SK-N-MC (cell line): ENCODE measurements around the gene CHN1.

Experiments
- DNase-seq: peaks from one replicate; pipeline ENCODE4 v3.0.0-alpha.2; 2011; ENCODE audit warnings: low read depth, low spot score
- H3K27ac ChIP-seq: fragments of 200-600 bp; sonication (generic); 2 replicates; pipeline ENCODE4 v1.5.1; 2016; ENCODE audit warnings: mixed run types
- H3K36me3 ChIP-seq: fragments of 200-600 bp; sonication (generic); 2 replicates; pipeline ENCODE4 v1.6.1; 2017; ENCODE audit warnings: antibody characterized with exemption, low read length, mixed read lengths; ENCODE audit not compliant: insufficient read depth
- H3K4me3 ChIP-seq: fragments of 200-600 bp; sonication (generic); 2 replicates; pipeline ENCODE4 v1.5.1; 2016
- H3K9ac ChIP-seq: fragments of 200-600 bp; sonication (generic); 2 replicates; pipeline ENCODE4 v1.8.0; 2017; ENCODE audit warnings: mixed run types, mixed read lengths; ENCODE audit not compliant: insufficient read length
- H3K9me3 ChIP-seq: fragments of 200-600 bp; sonication (generic); 2 replicates; pipeline ENCODE4 v1.6.1; 2017; ENCODE audit warnings: low read depth, mild to moderate bottlenecking, antibody characterized with exemption, low read length, moderate library complexity, mixed read lengths
- EZH2 ChIP-seq: fragments of 200-600 bp; sonication (generic); IDR thresholded peaks from one replicate; pipeline ENCODE4 v1.6.1; 2017; ENCODE audit warnings: antibody characterized with exemption
- FOXP2 ChIP-seq: optimal IDR thresholded peaks from 2 replicates; pipeline ENCODE3; 2011; ENCODE audit warnings: mild to moderate bottlenecking, moderate library complexity; ENCODE audit not compliant: insufficient read depth; ENCODE audit errors: extremely low read length, control extremely low read depth
- POLR2AphosphoS5 ChIP-seq: IDR thresholded peaks from 2 replicates; pipeline ENCODE4 v1.6.1; 2012; ENCODE audit warnings: mild to moderate bottlenecking, low read depth, low read length, borderline replicate concordance

Gene CHN1

GRCh38 chr2:174764280-174765255 lies 240.6 kb downstream of the CHN1 start, which contains the start of gene CHRNA1:
CHRNA1 (minus strand) TSS chr2:174764472; CDS start chr2:174764394, 78 bp downstream.
- Histone ChIP-seq H3K9me3 (no peaks in the 10 kb centered on the region), H3K4me3 (no peak within 1 kb of the TSS), H3K27ac (no peak within 1 kb of the TSS), H3K36me3 (no peaks in the 10 kb centered on the region), H3K9ac (no peak within 1 kb of the TSS)
- no peak for DNase-seq
- TF ChIP-seq POLR2AphosphoS5 (no peak), EZH2 (no peak), FOXP2 (no peak)

- H3K27ac ChIP-seq = no peak overlapping the region
- TF ChIP-seq POLR2AphosphoS5 (no peak), FOXP2 (no peak), EZH2 (no peak)
- no peaks in the 10 kb centered on the region for H3K9me3 ChIP-seq
- no peak overlapping the region for H3K4me3 ChIP-seq
- no peak overlapping the region for H3K9ac ChIP-seq
- DNase-seq = no peak
- no peaks in the 10 kb centered on the region for H3K36me3 ChIP-seq
Observed at GRCh38 chr2:174763780-174764179, 241.4 kb downstream of the CHN1 start.

- H3K27ac ChIP-seq = no peak overlapping the region
- no peak overlapping the region for H3K4me3 ChIP-seq
- H3K9ac ChIP-seq = no peak overlapping the region
- TF ChIP-seq POLR2AphosphoS5 (no peak), EZH2 (no peak), FOXP2 (no peak)
- no peak for DNase-seq
- H3K36me3 ChIP-seq = no peaks in the 10 kb centered on the region
- no peaks in the 10 kb centered on the region for H3K9me3 ChIP-seq
Observed at GRCh38 chr2:174762464-174762863, 242.7 kb downstream of the CHN1 start.

- Histone ChIP-seq H3K36me3 (no peaks in the 10 kb centered on the region), H3K4me3 (no peak overlapping the region), H3K27ac (no peak overlapping the region), H3K9ac (no peak overlapping the region), H3K9me3 (no peaks in the 10 kb centered on the region)
- no peak for TF ChIP-seq POLR2AphosphoS5
- TF ChIP-seq EZH2 = no peak
- no peak for TF ChIP-seq FOXP2
- DNase-seq = no peak
Observed at GRCh38 chr2:174761837-174762236, 243.3 kb downstream of the CHN1 start.

- no peaks in the 10 kb centered on the region for H3K9me3 ChIP-seq
- H3K9ac ChIP-seq = no peak overlapping the region
- TF ChIP-seq EZH2 (no peak), POLR2AphosphoS5 (no peak), FOXP2 (no peak)
- no peak overlapping the region for H3K4me3 ChIP-seq
- no peaks in the 10 kb centered on the region for H3K36me3 ChIP-seq
- no peak overlapping the region for H3K27ac ChIP-seq
- DNase-seq = no peak
Observed at GRCh38 chr2:174760845-174761473, 244.2 kb downstream of the CHN1 start.

GRCh38 chr2:174759381-174760065 lies 245.7 kb downstream of the CHN1 start:
- DNase-seq = no peak
- Histone ChIP-seq H3K9me3 (no peaks in the 10 kb centered on the region), H3K36me3 (no peaks in the 10 kb centered on the region), H3K4me3 (no peak overlapping the region), H3K27ac (no peak overlapping the region), H3K9ac (no peak overlapping the region)
- TF ChIP-seq POLR2AphosphoS5 = no peak
- TF ChIP-seq FOXP2 = no peak
- no peak for TF ChIP-seq EZH2

- no peak for TF ChIP-seq EZH2
- TF ChIP-seq POLR2AphosphoS5 = no peak
- no peak for TF ChIP-seq FOXP2
- H3K4me3 ChIP-seq = no peak overlapping the region
Observed at GRCh38 chr2:174756743-174757142, 248.4 kb downstream of the CHN1 start.

More at GRCh38 chr2:174756743-174757142, 248.4 kb downstream of the CHN1 start:
- no peak for DNase-seq
- Histone ChIP-seq H3K36me3 (no peaks in the 10 kb centered on the region), H3K9me3 (no peaks in the 10 kb centered on the region), H3K27ac (no peak overlapping the region), H3K9ac (no peak overlapping the region)
